Hematopoietic multipotent progenitor cell treated with erythropoietin and hydrocortisone succinate and interleukin-3 and kit ligand, for 8 days (in vitro differentiated cells): Measurements from ENCODE around the gene OSBPL9.
"Not testable (repeated sequence)": the region's sequence is repeated elsewhere in the genome, so short reads cannot be mapped to it uniquely, and the experiment has no call there.

Experiments used
- DNase-seq: peaks from one replicate; pipeline ENCODE4 v3.0.0-alpha.2; 2015

The OSBPL9 gene

GRCh38 chr1:51716746-51717145 is 99.9 kb downstream of the OSBPL9 start:
- no peak for DNase-seq

- no peak for DNase-seq
These were observed 101.0 kb downstream of the OSBPL9 start for GRCh38 chr1:51717842-51718241.

GRCh38 chr1:51719146-51719545 is 102.3 kb downstream of the OSBPL9 start:
- no peak for DNase-seq

- DNase-seq: no peak
These were observed 107.9 kb downstream of the OSBPL9 start for GRCh38 chr1:51724797-51725196.

GRCh38 chr1:51726051-51726450 is 109.2 kb downstream of the OSBPL9 start:
- no peak for DNase-seq

GRCh38 chr1:51726544-51727225 is 109.8 kb downstream of the OSBPL9 start:
- no peak for DNase-seq

GRCh38 chr1:51727366-51727765 is 110.5 kb downstream of the OSBPL9 start:
- no peak for DNase-seq

- no peak for DNase-seq
These were observed 111.8 kb downstream of the OSBPL9 start for GRCh38 chr1:51728611-51729155.

GRCh38 chr1:51729156-51729823 is 112.4 kb downstream of the OSBPL9 start:
- peak; percentile 98 for DNase-seq

- peak; percentile 49 for DNase-seq
These were observed 113.0 kb downstream of the OSBPL9 start for GRCh38 chr1:51729824-51730301.

GRCh38 chr1:51731998-51732397 is 115.1 kb downstream of the OSBPL9 start:
- no peak for DNase-seq

GRCh38 chr1:51732701-51733425 is 116.0 kb downstream of the OSBPL9 start:
- no peak for DNase-seq

- DNase-seq: not testable (repeated sequence)
These were observed 116.5 kb downstream of the OSBPL9 start for GRCh38 chr1:51733426-51733774.

GRCh38 chr1:51733793-51734522 is 117.1 kb downstream of the OSBPL9 start:
- no peak for DNase-seq

- peak; percentile 14 for DNase-seq
These were observed 118.2 kb downstream of the OSBPL9 start for GRCh38 chr1:51734896-51735745.

GRCh38 chr1:51735746-51736254 is 118.9 kb downstream of the OSBPL9 start:
- no peak for DNase-seq

GRCh38 chr1:51736702-51737101 is 119.8 kb downstream of the OSBPL9 start:
- DNase-seq: peak; percentile 74

GRCh38 chr1:51738681-51739080 is 121.8 kb downstream of the OSBPL9 start:
- peak; percentile 36 for DNase-seq

- DNase-seq: no peak
These were observed 123.8 kb downstream of the OSBPL9 start for GRCh38 chr1:51740652-51741051.

- DNase-seq: no peak
These were observed 124.3 kb downstream of the OSBPL9 start for GRCh38 chr1:51741121-51741681.
